Forelimb muscle (tissue), 1 donor: ENCODE results near the gene S100A7. TPM values are rescaled to one million over a fixed set of nuclear protein-coding genes. Genes with fewer than 3 reads are reported as not detected.

Experiments
- DNase-seq: peaks from one replicate; pipeline ENCODE4 v3.0.0-alpha.2; 2013; ENCODE audit warnings: low read depth
- polyA plus RNA-seq: library from polyadenylated mRNA; unstranded; fragments of 120-200 nt; gene quantifications from one replicate; pipeline ENCODE4 v1.2.1, GENCODE V29; 2013; ENCODE audit not compliant: insufficient read length

The S100A7 gene
- not detected for polyA plus RNA-seq

GRCh38 chr1:153460551-153460950 lies at the start of gene S100A7:
Gene S100A7, minus strand, starts transcription at chr1:153460651. Its CDS starts 1,638 bp downstream, at chr1:153459013.
- no peak for DNase-seq

DNA sequence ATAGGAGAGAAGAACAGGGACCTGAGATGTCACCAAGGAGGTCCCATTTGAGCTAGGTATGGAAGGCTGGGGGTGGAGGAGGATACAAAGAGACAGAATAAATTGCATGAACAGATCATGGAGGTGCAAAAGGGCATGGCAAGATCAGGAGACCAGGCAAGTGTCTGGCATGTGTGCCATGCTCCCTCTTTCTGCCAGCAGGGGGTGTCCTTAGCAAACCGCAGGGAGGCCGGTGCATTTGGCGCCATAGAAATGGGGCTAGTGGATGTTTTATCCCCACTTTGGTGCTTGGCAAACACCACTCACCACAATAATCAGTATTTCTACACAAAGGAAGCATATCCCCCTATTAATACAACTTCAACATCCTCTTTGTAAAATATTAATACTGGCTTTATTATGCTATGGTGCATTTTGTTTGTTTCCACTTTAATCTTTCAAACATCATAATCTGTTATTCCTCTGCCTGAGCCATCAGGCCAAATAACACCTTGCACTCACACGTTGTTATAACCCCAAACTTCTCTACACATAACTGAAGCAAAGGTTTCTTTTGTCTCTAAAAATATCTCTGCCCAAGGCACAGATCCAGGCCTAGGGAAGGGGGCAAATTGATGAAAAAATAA lies 49.4 kb upstream of the S100A7 start:
- DNase-seq, result no peak

- DNase-seq, result no peak
Measured at GRCh38 chr1:153509036-153509435, 48.6 kb upstream of the S100A7 start.

GRCh38 chr1:153507926-153508583 lies 47.6 kb upstream of the S100A7 start:
- no peak for DNase-seq

DNA sequence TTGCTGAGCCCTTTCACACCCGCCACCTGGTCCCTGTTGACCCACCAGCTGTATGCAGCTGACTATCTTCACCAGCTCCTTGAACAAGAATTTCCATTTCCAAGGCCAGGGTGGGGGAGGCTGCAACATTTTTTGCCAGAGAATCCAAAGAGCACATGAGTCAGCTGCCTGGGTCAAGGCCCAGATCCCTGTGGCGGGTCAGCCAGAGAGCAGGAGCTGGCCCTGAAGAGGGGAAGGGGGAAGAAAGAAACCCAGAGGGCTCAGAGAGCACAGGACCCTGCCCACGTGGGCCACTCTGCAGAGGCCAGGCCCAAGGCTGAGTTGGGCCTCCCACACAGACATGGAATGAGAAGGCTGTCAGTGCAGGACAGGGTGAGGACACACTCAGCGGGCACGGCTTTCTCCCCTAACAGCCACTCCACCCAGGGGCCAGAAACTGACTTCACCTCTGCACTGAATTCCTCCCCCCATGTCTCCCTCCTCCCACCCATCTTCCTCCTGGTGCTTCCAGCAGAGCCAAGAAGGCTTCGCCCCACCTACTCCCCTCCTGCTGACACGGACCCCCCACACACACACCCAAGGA lies 46.5 kb upstream of the S100A7 start:
- DNase-seq, result peak; percentile 81

DNA sequence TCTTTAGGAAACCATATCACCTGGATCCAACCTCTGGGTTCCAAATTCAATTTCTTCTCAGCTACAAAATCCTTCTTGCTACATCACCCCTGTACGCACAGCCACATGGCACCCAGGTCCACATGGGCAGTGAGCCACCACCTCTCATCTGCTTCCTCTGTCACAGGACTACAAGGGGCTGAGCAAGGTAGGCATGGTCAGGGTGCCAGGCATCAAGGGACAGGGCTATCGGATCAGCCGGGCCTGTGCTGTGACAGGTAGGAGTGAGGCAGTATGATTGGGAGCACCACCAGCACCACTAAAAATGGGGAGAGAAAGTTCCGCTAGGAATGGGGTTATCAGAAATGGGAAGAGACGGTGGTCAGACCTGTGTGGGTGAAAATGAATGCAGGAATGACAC lies 45.9 kb upstream of the S100A7 start:
- DNase-seq, result no peak

- DNase-seq, result no peak
Measured at GRCh38 chr1:153505576-153505975, 45.1 kb upstream of the S100A7 start.

- no peak for DNase-seq
Measured at GRCh38 chr1:153503766-153504165, 43.3 kb upstream of the S100A7 start.

- DNase-seq, result no peak
Measured at GRCh38 chr1:153498746-153499145, 38.3 kb upstream of the S100A7 start.

GRCh38 chr1:153495536-153495935 lies 35.1 kb upstream of the S100A7 start:
- DNase-seq, result no peak

DNA sequence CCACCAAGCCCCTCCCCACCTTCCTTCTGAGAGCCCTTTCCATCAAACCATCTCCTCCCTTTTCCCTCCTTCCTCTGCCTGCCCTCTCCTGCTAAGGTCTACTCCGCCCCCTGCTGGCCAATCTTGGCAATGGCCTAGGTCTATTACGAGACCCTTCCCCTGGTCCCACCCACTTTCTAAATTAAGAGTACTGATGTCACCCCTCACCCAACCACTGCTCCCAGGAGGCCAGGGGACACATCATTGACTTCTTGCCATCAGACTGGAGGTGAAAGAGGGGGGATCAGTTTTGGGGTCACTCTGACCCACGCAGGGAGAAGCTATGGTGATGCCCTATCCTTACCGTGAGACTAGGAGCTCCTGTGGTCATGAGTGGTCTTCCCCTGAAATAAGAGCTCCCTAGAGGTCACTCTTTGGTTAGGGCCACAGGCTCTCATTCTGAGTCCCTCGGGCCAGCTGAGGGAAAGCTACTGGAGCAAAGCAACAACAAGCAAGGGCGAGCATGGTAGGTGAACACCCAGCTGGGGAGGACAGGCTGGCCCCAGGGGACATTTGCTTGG lies 34.6 kb upstream of the S100A7 start:
- no peak for DNase-seq

- no peak for DNase-seq
Measured at GRCh38 chr1:153493343-153493960, 33.0 kb upstream of the S100A7 start.

- DNase-seq, result peak; percentile 76
Measured at GRCh38 chr1:153490272-153491051, 30.0 kb upstream of the S100A7 start.

- DNase-seq, result no peak
Measured at GRCh38 chr1:153488731-153489130, 28.3 kb upstream of the S100A7 start.

GRCh38 chr1:153487707-153488106 lies 27.3 kb upstream of the S100A7 start:
- no peak for DNase-seq

GRCh38 chr1:153485863-153486262 lies 25.4 kb upstream of the S100A7 start:
- DNase-seq, result no peak

- DNase-seq, result no peak
Measured at GRCh38 chr1:153483776-153484175, 23.3 kb upstream of the S100A7 start.

- DNase-seq, result no peak
Measured at GRCh38 chr1:153481124-153481523, 20.7 kb upstream of the S100A7 start.

GRCh38 chr1:153478692-153479618 lies 18.5 kb upstream of the S100A7 start:
- no peak for DNase-seq

GRCh38 chr1:153478047-153478691 lies 17.7 kb upstream of the S100A7 start:
- no peak for DNase-seq
